Activated T-cell treated with anti-CD3 and anti-CD28 coated beads for 48 hours (primary cell): ENCODE measurements around the gene ARHGAP8.
"Not testable (repeated sequence)": the region's sequence is repeated elsewhere in the genome, so short reads cannot be mapped to it uniquely, and the experiment has no call there.

Source experiments
- DNase-seq: peaks from one replicate; pipeline ENCODE4 v3.0.0-alpha.2; 2020; ENCODE audit warnings: low read depth

Gene ARHGAP8

GRCh38 chr22:44828193-44828592 is 75.8 kb downstream of the ARHGAP8 start:
- peak; percentile 23 for DNase-seq

- DNase-seq: no peak
Observed at GRCh38 chr22:44831885-44832284, 79.5 kb downstream of the ARHGAP8 start.

- DNase-seq: no peak
Observed at GRCh38 chr22:44834065-44834464, 81.7 kb downstream of the ARHGAP8 start.

DNA sequence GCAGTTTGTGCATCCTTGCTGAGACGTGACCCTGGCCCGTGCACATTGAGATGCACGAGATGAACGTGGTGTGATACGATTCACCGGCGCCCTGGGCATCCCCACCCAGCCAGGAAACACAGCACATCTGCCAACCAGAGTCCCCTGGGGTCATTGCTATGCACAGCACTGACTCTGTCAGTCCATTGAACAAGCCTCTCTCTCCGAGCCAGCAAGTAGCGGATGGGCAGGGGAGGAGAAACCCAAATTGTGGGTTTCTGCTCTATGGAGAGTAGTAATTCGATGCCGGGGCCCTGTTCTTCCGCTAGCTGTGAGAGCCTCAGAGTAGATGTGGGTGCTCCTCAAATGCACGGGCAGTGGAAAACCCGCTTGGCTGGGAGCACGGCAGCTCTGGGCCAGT is 85.1 kb downstream of the ARHGAP8 start:
- no peak for DNase-seq

GRCh38 chr22:44838316-44839016 is 86.1 kb downstream of the ARHGAP8 start:
- DNase-seq: no peak

GRCh38 chr22:44839061-44839460 is 86.7 kb downstream of the ARHGAP8 start:
- no peak for DNase-seq

- DNase-seq: no peak
Observed at GRCh38 chr22:44839721-44840120, 87.3 kb downstream of the ARHGAP8 start.

DNA sequence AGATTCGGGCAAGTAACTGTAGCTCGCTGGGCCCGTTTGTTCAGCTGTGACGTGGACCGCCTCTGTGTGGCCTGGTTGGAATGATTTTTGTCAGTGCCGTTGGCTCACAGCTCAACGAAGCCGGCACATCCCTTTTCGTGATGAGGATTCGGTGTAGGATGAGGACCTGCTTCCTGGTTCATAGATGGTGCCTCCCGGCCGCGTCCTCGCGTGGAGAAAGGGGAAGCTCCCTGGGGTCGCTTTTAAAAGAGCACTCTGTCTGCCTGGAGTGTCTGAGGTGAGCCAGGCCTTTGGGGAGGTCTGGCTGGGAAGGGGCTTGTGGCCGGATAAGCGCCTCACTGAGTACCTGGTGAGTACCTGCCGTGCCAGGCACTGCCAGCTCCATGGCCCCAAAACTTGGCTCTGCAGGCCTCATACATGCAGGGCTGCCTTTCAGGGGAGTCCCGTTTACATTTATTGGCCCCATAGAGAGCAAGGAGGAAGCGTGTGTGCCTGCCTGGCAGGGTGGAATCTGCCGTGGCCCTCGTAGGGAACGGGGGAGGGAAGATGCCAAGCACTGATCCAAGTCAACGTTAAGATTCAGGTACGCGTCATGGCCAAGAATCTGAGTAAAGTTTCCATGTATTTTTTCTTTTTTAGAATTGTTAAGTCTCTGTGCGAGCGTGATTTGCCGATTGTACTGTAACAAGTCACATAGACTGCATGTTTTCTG is 88.4 kb downstream of the ARHGAP8 start:
- DNase-seq: no peak

- DNase-seq: no peak
Observed at GRCh38 chr22:44842417-44842816, 90.0 kb downstream of the ARHGAP8 start.

GRCh38 chr22:44845191-44845590 is 92.8 kb downstream of the ARHGAP8 start:
- DNase-seq: no peak

DNA sequence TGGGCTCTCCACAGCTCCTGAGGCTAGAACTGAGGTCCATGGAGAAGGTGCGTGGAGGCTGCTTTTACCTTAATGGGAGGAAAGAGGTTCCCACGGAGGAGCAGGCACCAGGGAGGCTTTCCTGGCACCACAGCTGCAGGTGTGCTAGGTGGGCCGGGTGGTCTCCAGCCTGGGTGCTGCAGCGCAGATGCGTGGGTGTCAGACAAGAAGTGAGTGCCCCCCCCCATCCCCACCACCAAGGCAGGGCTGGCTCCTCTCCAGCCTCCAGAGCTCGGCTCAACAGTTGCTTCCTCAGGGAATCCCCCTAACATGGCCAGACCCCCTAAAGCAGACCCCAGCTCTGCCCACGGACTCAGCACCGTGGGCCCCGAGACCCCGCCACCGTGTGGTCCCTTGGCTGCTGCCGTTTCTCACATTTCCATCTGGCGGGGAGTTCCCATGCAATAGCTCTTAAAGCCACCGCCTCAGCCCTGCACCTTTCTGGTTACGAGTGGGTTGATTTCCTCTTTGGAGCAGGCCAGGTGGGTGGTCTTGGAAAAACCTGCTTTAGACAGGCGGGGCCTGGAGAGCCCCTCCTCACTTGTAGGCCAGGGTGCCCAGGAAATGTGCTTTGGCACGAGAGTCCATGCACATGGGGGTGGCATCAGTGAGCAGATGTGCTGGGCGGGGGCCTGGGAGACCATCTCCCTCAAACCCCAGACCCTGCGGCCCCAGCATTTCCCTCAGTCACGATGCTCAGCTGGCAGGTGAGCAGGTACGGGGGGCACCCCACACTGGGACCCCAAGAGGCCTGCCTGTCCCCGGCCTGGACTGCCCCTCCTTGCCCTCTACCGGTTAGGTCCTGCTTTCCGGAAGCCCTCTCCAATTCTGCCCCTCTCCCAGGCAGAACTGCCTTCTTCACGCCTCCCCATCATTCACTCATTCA is 93.7 kb downstream of the ARHGAP8 start:
- no peak for DNase-seq

GRCh38 chr22:44846726-44847275 is 94.4 kb downstream of the ARHGAP8 start:
- DNase-seq: no peak

- DNase-seq: no peak
Observed at GRCh38 chr22:44847380-44847779, 95.0 kb downstream of the ARHGAP8 start.

GRCh38 chr22:44847892-44848291 is 95.5 kb downstream of the ARHGAP8 start:
- DNase-seq: no peak

DNA sequence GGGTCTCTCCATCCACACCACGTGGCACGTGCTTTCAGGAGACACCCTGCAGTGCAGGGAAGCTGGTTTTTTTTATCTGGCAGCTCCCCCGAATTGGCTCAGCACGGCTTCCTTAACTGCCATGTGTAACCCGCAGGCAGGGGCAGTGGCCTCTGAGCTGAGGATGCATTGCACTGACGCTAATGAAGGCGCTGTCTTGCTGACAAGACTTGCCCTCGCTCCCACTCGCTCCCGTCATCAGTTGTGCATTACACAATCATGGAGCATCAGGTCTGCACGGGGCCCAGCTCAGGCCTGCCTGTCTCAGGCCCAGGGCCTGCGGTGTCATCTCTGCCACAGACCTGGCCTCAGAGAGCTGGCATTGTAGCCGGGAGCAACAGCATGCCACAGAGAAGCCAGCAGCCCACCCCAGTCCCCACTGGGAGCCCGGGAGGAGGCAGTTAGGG is 95.9 kb downstream of the ARHGAP8 start:
- no peak for DNase-seq

DNA sequence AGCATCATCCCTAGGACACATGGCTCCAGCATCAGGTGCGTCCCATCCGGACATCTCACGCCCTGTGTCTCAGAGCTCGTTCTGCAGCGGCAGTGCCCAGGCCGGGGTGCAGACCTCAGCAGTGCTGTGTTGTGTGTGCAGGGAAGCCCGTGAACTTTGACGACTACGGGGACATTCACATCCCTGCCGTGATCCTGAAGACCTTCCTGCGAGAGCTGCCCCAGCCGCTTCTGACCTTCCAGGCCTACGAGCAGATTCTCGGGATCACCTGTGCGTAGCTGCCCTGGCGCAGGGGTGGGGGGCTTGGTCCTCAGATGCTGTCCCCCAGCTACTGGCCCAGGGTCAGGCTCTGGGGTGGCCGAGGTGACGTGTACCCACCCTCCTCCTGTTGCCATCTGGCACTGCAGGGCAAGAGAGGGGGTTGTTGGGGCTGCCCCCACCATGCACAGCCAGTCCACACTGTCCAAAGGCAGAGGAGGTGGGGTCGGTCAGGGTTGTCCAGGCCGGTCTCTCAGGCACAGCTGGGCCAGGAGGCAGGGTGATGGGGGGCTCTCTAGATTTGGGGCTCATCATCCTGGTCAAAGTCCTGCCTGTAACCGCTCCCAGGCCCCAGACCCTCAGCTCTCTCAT is 96.5 kb downstream of the ARHGAP8 start:
- no peak for DNase-seq

DNA sequence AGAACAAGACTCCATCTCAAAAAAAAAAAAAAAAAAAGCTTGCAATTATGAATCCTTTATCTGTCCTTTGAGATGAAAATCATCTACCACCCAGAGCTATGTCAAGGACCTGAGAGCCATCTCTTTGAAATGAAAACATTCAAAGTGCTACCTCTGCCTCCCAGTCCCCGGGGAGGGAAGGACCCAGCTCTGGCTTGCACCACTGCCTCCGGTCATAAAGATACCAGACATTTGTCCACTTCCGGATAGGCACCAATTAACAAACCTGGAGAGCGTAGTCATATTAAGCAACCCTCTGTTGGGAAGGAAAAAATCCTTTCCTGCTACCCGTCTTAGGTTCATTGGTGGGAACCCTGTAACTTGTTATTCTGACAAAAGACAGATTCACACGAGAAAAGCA is 98.6 kb downstream of the ARHGAP8 start:
- no peak for DNase-seq

DNA sequence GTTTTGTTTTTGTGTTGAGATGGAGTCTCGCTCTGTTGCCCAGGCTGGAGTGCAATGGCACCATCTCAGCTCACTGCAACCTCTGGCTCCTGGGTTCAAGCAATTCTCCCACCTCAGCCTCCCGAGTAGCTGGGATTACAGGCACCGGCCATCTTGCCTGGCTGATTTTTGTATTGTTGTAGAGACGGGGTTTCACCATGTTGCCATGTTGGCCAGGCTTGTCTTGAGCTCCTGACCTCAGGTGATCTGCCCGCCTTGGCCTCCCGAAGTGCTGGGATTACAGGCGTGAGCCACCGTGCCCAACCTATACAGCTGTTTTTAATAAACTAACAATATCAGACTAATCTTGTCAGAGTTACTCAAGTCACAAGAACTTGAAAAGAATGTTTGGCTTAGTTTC is 102.3 kb downstream of the ARHGAP8 start:
- not testable (repeated sequence) for DNase-seq

DNA sequence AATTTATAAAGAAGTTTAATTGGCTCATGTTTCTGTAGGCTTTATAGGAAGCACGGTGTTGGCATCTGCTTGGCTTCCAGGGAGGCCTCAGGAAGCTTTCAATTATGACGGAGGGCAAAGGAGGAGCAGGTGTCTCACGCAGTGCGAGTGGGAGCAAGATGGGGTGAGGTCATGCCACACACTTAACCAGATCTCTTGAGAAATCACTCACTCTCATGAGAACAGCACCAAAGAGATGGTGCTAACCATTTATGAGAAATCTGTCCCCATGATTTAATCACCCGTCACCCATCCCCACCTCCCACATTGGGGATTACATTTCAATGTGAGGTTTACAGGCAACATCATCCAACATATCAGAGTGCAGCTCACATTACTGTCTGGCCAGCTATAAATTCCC is 103.5 kb downstream of the ARHGAP8 start:
- DNase-seq: peak; percentile 12

DNA sequence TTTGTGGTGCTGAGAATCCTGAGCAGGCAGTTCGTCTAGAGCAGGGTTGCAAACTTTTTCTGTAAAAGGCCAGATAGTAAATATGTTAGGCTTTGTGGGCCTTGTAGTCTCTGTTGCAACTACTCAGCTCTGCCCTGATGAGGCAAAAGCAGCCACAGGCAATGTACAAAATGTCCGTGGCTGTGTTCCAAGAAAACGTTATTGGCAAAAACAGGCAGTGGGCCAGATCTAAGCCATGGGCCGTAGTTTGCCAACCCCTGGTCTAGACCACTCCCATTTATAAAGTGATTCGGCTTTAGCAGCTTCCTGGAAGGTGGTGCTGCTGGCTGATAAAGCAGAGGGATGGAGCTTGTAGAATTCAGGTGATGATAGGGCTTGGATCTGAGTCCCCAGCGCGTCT is 106.4 kb downstream of the ARHGAP8 start:
- not testable (repeated sequence) for DNase-seq

DNA sequence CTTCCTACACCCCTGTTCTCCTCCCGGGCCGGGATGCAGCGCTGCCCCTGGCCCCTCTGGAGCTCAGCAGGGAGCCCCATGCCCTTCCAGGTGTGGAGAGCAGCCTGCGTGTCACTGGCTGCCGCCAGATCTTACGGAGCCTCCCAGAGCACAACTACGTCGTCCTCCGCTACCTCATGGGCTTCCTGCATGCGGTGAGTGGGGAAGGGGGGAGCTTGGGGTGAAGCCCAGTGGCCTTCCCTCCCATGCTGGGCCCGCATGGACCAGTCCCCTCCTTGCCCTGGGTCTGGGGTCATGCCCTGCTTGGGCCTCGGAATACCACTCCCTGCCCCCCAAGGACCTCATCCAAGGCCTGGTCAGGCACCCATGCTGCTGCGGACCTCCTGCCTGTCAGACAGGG is 107.3 kb downstream of the ARHGAP8 start:
- DNase-seq: no peak

DNA sequence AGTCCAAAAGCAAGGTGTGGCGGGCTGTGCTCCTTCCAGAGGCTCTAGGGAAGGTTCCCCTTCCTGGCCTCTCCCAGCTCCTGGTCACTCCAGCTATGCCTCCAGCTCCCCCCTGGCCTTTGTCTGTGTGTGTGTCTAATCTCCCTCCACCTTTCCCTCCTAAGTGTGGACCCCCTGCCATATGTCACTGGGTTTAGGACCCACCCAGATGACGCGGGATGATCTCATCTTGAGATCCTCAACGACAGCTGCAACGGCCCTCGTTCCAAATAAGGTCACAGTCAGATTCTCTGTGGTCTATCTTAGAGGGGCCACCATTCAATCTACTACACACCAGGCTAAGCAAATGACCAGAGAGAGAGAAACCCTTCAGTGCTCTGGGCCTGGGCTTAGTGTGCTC is 107.9 kb downstream of the ARHGAP8 start:
- no peak for DNase-seq
